GM12873 (cell line): ENCODE measurements around the gene MTMR11.

Experiments
- TF ChIP-seq, protein P1 (sequence below): IDR thresholded peaks from 2 replicates; pipeline ENCODE4 v1.5.1; 2012; ENCODE audit warnings: low read depth, mild to moderate bottlenecking, moderate library complexity, low read length, control low read depth; ENCODE audit not compliant: insufficient read depth; ENCODE audit errors: missing control alignments

MTMR11 gene

GRCh38 chr1:149926296-149926695 lies 10.4 kb downstream of the MTMR11 start:
- TF ChIP-seq, protein P1, sequence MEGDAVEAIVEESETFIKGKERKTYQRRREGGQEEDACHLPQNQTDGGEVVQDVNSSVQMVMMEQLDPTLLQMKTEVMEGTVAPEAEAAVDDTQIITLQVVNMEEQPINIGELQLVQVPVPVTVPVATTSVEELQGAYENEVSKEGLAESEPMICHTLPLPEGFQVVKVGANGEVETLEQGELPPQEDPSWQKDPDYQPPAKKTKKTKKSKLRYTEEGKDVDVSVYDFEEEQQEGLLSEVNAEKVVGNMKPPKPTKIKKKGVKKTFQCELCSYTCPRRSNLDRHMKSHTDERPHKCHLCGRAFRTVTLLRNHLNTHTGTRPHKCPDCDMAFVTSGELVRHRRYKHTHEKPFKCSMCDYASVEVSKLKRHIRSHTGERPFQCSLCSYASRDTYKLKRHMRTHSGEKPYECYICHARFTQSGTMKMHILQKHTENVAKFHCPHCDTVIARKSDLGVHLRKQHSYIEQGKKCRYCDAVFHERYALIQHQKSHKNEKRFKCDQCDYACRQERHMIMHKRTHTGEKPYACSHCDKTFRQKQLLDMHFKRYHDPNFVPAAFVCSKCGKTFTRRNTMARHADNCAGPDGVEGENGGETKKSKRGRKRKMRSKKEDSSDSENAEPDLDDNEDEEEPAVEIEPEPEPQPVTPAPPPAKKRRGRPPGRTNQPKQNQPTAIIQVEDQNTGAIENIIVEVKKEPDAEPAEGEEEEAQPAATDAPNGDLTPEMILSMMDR: no peak

DNA sequence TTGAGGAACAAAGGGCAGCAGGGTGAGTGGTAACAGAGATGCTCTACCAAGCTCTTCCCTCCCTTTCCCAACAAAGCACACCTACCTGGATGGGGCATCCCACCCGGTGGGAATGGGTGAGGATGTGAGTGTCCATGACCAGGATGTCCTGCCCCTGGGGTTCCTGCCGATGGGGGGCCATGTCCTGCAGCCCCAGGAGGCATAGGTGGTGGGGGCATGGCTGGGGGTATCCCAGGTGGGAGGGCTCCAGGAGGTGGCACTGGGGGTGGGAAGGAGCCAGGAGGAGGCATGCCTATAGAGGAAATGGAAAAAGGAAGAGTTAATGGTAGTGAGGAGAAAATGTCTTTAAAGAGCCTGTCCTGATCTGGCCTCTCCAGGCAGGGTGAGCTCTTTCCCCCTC lies 10.9 kb downstream of the MTMR11 start:
- TF ChIP-seq, protein P1: no peak

GRCh38 chr1:149925345-149925744 lies 11.3 kb downstream of the MTMR11 start:
- TF ChIP-seq, protein P1: no peak

DNA sequence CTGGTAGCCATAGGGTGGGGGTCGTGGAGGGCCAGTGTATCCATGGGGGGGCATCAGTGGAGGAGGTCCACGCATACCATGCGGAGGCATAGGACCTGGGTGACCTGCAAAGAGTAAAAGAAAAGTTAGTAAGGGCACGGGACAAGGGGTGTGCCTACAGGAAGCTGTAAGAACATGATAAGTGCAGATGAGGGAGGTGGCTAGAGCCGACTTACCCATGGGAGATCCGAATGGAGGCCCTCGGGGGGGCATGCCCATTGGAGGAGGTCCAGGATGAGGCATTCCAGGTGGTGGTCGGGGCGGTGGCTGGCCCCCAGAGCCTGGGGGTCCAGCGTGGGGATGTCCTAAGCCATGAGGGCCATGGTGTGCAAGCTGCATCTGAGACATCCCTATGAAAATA lies 13.1 kb downstream of the MTMR11 start:
- TF ChIP-seq, protein P1: no peak

DNA sequence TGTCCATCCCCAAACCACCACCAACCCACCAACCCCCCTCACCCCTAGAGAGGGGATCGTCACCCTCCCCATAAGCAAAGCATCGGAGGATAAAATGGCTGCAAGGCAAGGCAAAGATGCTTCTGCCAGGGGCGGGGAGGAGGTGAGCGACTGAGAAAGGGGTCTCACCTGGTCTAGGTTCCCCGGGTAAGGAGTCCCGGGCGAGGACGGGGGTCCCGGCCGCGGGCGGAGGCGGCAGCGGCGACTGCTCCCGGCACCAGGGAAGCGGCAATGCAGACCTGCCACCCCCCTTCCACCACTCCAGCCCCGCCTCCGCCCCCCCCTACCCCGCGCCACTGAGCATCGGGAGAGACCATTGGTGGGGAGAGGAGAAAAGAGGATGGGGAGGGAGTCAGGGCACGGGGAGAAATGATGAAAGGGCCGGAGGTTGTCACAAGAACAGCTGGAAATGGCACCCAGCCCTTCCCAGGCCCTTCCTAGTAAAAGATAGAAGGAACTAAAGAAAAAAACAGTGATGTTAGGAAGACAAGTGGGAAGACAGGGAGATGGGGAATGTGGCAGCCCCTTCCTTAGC lies 19.0 kb downstream of the MTMR11 start, which contains the start of gene SV2A:
TSS of gene SV2A (minus strand) at position 274 of the 574 bp plus-strand sequence. CDS start 4,004 bp downstream, outside the sequence.
- TF ChIP-seq, protein P1: no peak

DNA sequence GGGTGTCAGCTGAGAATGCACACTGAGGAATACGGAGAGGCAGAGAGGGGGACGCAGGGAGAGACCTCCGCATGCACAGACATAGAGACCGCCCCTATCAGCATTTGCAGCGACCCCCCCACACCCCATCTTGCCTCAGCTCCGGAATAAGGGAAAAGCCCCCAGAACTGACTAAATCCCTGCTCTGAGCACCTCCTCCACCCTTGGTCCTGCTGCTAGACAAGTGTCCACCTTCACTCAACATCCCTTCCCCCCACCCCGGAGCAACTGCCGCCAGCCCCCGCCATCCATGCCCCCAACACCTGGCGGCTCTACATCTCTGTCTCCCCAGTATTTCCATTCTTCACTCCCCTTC lies 19.8 kb downstream of the MTMR11 start:
- TF ChIP-seq, protein P1: no peak

GRCh38 chr1:149916193-149916897 lies 20.3 kb downstream of the MTMR11 start:
- TF ChIP-seq, protein P1: no peak
